ENCODE results near the gene RAB22A.

The RAB22A gene

GRCh38 chr20:58309591-58310290, at the start of gene RAB22A:
Gene RAB22A, plus strand, starts transcription at chr20:58309715. Its CDS starts 262 bp downstream, at chr20:58309977.
- Mint-ChIP-seq H3K36me3 (ENCODE audit: low read depth) (peaks cover 40% of the 10 kb centered on the region), H3K9me3 (no peaks in the 10 kb centered on the region), H3K4me1 (peaks cover 22% of the 10 kb centered on the region), H3K27me3 (ENCODE audit: low read depth) (no peaks in the 10 kb centered on the region), H3K4me3 (peak within 1 kb of the TSS; percentile 93 to 98 (median 97)), H3K27ac (peak within 1 kb of the TSS; percentile 71 to 94 (median 89))
- no peak for TF ChIP-seq CTCF (IDR thresholded peaks at IDR 0.05; ENCODE audit: unreplicated experiment in 3 of 3)

- peaks cover 3% of the 10 kb centered on the region for H3K9me3 Mint-ChIP-seq
- TF ChIP-seq CTCF (IDR thresholded peaks at IDR 0.05; ENCODE audit: unreplicated experiment in 3 of 3), result no peak
- no peaks in the 10 kb centered on the region for H3K4me1 Mint-ChIP-seq
- H3K27me3 Mint-ChIP-seq (ENCODE audit: low read depth), result no peaks in the 10 kb centered on the region
- no peak overlapping the region for H3K4me3 Mint-ChIP-seq
- no peak overlapping the region for H3K27ac Mint-ChIP-seq
- peaks cover 37% of the 10 kb centered on the region for H3K36me3 Mint-ChIP-seq (ENCODE audit: low read depth)
Measured at GRCh38 chr20:58260006-58260405, 49.5 kb upstream of the RAB22A start.

GRCh38 chr20:58261660-58262059, 47.9 kb upstream of the RAB22A start:
- Mint-ChIP-seq H3K4me3 (no peak overlapping the region), H3K36me3 (ENCODE audit: low read depth) (peaks cover 34% of the 10 kb centered on the region)
- no peak for TF ChIP-seq CTCF (IDR thresholded peaks at IDR 0.05; ENCODE audit: unreplicated experiment in 3 of 3)

GRCh38 chr20:58264271-58264670, 45.2 kb upstream of the RAB22A start:
- no peaks in the 10 kb centered on the region for H3K9me3 Mint-ChIP-seq
- H3K36me3 Mint-ChIP-seq (ENCODE audit: low read depth), result peaks cover 36% of the 10 kb centered on the region
- no peaks in the 10 kb centered on the region for H3K27me3 Mint-ChIP-seq (ENCODE audit: low read depth)
- H3K4me1 Mint-ChIP-seq, result peaks cover 9% of the 10 kb centered on the region
- H3K27ac Mint-ChIP-seq, result no peak overlapping the region
- no peak for TF ChIP-seq CTCF (IDR thresholded peaks at IDR 0.05; ENCODE audit: unreplicated experiment in 3 of 3)
- no peak overlapping the region for H3K4me3 Mint-ChIP-seq

More at GRCh38 chr20:58261660-58262059, 47.9 kb upstream of the RAB22A start:
- Mint-ChIP-seq H3K27me3 (ENCODE audit: low read depth) (no peaks in the 10 kb centered on the region), H3K4me1 (no peaks in the 10 kb centered on the region), H3K9me3 (no peaks in the 10 kb centered on the region), H3K27ac (no peak overlapping the region)

- Mint-ChIP-seq H3K4me1 (peaks cover 28% of the 10 kb centered on the region), H3K4me3 (no peak overlapping the region), H3K27ac (no peak overlapping the region), H3K36me3 (ENCODE audit: low read depth) (peaks cover 38% of the 10 kb centered on the region), H3K27me3 (ENCODE audit: low read depth) (no peaks in the 10 kb centered on the region), H3K9me3 (no peaks in the 10 kb centered on the region)
- TF ChIP-seq CTCF (IDR thresholded peaks at IDR 0.05; ENCODE audit: unreplicated experiment in 3 of 3), result no peak
Measured at GRCh38 chr20:58267389-58268215, 41.9 kb upstream of the RAB22A start.

Measured in nephron (organoid).